ENCODE results near the gene NTN1. TPM values are rescaled to one million over a fixed set of nuclear protein-coding genes. Genes with fewer than 3 reads are reported as not detected.

The NTN1 gene
- total and polyA plus RNA-seq, 2 experiments from 2014 or later = 0.42 to 2.1 TPM

DNA sequence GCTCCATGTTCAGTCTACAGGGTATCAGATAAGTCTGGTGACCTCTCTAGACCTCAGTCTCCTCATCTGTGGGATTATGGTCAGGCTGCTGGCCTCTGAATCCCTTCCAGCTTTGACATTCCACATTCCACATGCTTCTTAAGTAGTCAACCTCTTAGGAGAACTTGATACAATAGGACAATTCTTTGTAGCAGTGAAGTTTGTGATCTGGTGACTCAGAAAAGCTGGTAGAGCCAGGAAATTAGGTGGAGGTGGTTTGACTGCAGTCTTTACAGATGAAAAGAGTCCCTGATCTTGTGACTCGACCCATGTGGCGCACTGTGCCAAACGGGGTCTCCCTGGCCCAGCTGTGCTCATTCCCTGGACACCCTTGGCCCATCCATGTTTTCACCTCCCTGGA lies 147.8 kb downstream of the NTN1 start:
- Histone ChIP-seq H3K9me2 (replicated peaks; ENCODE audit: insufficient read depth) (no peaks in the 10 kb centered on the region), H3K4me2 (no peak overlapping the region), H3K4me3 (no peak overlapping the region), H3K27me3 (no peaks in the 10 kb centered on the region), H3K79me2 (no peaks in the 10 kb centered on the region), H3K4me1 (ENCODE audit: insufficient read depth) (no peaks in the 10 kb centered on the region), H4K20me1 (ENCODE audit: insufficient read depth, poor library complexity, severe bottlenecking) (no peaks in the 10 kb centered on the region), H3K9me3 (ENCODE audit: low read depth) (no peaks in the 10 kb centered on the region), H3K27ac (no peak overlapping the region), H3K36me3 (replicated peaks; ENCODE audit: insufficient read depth, low read depth) (no peaks in the 10 kb centered on the region), H2AFZ (no peak overlapping the region)
- no peak for TF ChIP-seq EZH2phosphoT487 (IDR thresholded peaks at IDR 0.05; ENCODE audit: low read depth, severe bottlenecking, unreplicated experiment)
- TF ChIP-seq EZH2 (IDR thresholded peaks at IDR 0.05; ENCODE audit: borderline replicate concordance) = no peak
- TF ChIP-seq CTCF (IDR thresholded peaks at IDR 0.05; ENCODE audit: poor library complexity) = no peak
- DNase-seq (ENCODE audit: low spot score) = no peak
- 89% methylated on average over 3 of the region's 3 CpGs for WGBS (ENCODE audit: low lambda C conversion rate, missing lambda C conversion rate)

DNA sequence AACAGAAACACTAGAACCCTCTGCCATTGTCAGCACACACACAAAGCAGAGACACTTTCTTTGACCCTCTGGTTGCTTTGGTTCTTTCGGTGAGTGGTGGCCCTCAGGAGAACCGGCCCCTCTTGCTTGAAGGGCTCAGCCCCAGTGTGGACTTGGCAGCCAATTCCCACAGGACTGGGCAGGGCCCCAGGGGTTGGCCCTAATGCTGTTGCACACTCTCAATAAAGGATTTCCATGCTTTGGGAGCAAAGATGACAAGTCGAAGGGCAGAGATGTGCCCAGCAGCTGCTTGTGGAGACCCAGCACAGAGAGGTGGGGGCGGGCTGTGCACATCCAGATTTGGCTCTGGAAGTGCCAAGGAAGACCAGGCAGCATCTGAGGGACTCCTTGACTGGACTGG lies 149.0 kb downstream of the NTN1 start:
- no peaks in the 10 kb centered on the region for H3K4me1 ChIP-seq (ENCODE audit: insufficient read depth)
- no peak overlapping the region for H2AFZ ChIP-seq
- 97% methylated on average over 4 of the region's 4 CpGs for WGBS (ENCODE audit: low lambda C conversion rate, missing lambda C conversion rate)
- no peak for DNase-seq (ENCODE audit: low spot score)
- no peak overlapping the region for H3K27ac ChIP-seq
- H3K4me2 ChIP-seq = no peak overlapping the region
- H4K20me1 ChIP-seq (ENCODE audit: insufficient read depth, poor library complexity, severe bottlenecking) = no peaks in the 10 kb centered on the region
- TF ChIP-seq CTCF (IDR thresholded peaks at IDR 0.05; ENCODE audit: poor library complexity) (no peak), EZH2phosphoT487 (IDR thresholded peaks at IDR 0.05; ENCODE audit: low read depth, severe bottlenecking, unreplicated experiment) (no peak), EZH2 (IDR thresholded peaks at IDR 0.05; ENCODE audit: borderline replicate concordance) (no peak)
- H3K36me3 ChIP-seq (replicated peaks; ENCODE audit: insufficient read depth, low read depth) = no peaks in the 10 kb centered on the region
- H3K9me2 ChIP-seq (replicated peaks; ENCODE audit: insufficient read depth) = no peaks in the 10 kb centered on the region
- H3K79me2 ChIP-seq = no peaks in the 10 kb centered on the region
- no peaks in the 10 kb centered on the region for H3K9me3 ChIP-seq (ENCODE audit: low read depth)
- H3K4me3 ChIP-seq = no peak overlapping the region
- H3K27me3 ChIP-seq = no peaks in the 10 kb centered on the region

- Histone ChIP-seq H3K4me2 (no peak overlapping the region), H4K20me1 (ENCODE audit: insufficient read depth, poor library complexity, severe bottlenecking) (no peaks in the 10 kb centered on the region), H3K36me3 (replicated peaks; ENCODE audit: insufficient read depth, low read depth) (no peaks in the 10 kb centered on the region), H3K4me3 (no peak overlapping the region), H3K79me2 (no peaks in the 10 kb centered on the region), H3K4me1 (ENCODE audit: insufficient read depth) (no peaks in the 10 kb centered on the region), H3K27ac (no peak overlapping the region), H3K9me3 (ENCODE audit: low read depth) (no peaks in the 10 kb centered on the region), H3K27me3 (no peaks in the 10 kb centered on the region), H2AFZ (no peak overlapping the region), H3K9me2 (replicated peaks; ENCODE audit: insufficient read depth) (no peaks in the 10 kb centered on the region)
- 16% methylated on average over 6 of the region's 6 CpGs for WGBS (ENCODE audit: low lambda C conversion rate, missing lambda C conversion rate)
- peak; percentile 51 for DNase-seq (ENCODE audit: low spot score)
- no peak for TF ChIP-seq EZH2phosphoT487 (IDR thresholded peaks at IDR 0.05; ENCODE audit: low read depth, severe bottlenecking, unreplicated experiment)
- TF ChIP-seq CTCF (IDR thresholded peaks at IDR 0.05; ENCODE audit: poor library complexity) = no peak
- no peak for TF ChIP-seq EZH2 (IDR thresholded peaks at IDR 0.05; ENCODE audit: borderline replicate concordance)
Measured at GRCh38 chr17:9170853-9171252, 149.5 kb downstream of the NTN1 start.

Data from hepatocyte (in vitro differentiated cells).